ENCODE data around the gene SRP9. TPM values are rescaled to one million over a fixed set of nuclear protein-coding genes. Genes with fewer than 3 reads are reported as not detected.
A peak's percentile ranks its signal among the peaks of the same experiment; 100 is the strongest.
"Not testable (repeated sequence)": the region's sequence is repeated elsewhere in the genome, so short reads cannot be mapped to it uniquely, and the experiment has no call there.

SRP9 gene
- polyA plus RNA-seq, 4 donors: 430 to 570 (median 534) TPM

DNA sequence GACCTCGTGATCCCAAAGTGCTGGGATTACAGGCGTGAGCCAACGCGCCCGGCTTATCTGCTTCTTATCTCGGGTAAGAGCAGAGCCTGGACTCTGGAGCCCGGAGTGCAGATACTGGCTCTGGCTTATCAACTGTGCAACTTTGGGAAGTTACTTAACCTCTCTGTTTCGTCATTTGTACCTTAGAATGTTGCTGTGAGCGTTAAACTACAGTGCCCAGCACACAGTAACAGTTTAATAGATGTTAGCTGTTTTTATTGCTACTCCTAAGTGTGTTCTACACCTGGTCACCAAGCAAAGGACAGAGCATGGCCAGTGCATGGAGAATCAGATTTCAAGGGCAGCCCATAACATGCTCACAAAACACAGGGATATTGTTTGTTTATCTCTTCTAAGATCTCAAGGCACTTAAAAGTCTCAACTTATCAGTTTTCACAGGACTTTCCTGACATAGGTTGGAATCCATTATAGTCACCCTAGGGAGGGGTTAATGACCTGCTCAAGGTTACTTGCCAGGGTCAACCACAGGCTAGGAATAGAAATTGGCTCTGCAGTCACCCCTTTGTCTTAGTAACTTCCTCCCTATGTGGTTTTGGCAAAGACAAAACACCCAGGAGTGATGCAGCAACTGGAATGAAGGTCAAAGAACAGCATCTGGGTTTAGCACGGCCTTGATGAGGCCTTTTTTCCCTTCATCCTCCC, 22.5 kb upstream of the SRP9 start:
- DNase-seq (ENCODE audit: low read depth in 4 of 4, low spot score in 3 of 4): no peak

DNA sequence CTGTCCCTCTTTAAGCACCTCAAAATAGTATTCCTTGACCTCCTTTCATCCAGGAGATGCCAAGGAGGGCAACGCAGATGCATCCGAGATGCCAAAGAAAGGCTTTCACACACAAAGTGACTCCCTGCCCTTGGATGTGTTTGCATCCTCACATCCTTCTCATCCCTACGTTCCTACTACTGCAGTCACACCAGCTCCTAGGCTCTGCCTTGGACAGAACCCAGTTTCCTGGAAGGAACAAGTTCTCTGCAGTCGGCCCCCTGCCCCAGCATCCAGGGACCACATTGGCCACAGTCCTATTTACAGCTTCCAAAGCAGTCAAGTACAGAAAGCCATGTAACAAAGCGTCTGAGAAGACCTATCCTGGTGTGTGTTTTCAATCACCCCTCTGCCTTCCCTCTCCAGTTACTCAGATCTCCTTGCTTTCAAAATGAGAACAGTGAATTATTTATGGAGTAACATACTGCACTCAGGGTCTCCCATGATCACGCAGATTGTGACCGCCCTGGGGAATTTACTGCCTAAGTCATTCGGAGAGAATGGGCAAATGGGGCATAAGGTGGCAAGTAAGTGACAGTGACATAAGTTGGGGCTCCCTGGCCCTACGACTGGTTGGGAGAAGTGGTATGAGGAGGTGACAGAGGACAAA, 21.8 kb upstream of the SRP9 start:
- no peak for DNase-seq (ENCODE audit: low read depth in 4 of 4, low spot score in 3 of 4)

DNA sequence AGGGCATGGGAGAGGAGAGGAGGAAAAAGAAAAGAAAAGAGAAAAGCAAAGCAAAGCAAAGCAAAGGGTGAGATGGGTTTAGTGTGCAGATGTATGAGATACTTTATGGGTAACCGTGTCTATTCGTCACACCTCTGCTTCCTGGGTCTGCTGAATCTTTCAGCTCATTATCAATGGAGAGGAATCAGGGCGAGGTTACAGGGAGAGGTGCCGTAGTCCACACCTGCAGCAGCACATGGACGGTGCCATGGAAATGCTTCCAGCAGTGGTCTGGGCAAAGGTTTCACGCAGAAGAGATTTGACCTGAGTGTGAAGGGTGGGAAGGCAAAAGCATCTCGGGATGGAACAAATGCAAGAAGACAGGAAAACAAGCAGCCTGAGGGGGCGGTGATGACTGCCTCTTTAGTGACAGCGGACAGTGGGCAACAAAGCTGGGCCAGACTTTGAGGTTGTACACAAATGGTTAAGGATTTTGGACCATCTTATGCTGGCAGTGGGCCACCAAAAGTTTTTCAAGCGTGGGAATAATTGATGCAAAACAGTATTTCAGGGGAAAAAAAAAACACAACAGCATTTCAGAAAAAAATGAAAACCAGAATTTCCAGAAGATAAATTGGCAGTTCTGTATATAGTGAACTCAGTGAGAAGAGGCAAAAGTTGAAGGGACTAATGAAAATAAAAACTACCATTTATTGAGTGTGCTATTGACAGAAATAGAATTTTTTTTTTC, 19.5 kb upstream of the SRP9 start:
- DNase-seq (ENCODE audit: low read depth in 4 of 4, low spot score in 3 of 4): no peak

DNA sequence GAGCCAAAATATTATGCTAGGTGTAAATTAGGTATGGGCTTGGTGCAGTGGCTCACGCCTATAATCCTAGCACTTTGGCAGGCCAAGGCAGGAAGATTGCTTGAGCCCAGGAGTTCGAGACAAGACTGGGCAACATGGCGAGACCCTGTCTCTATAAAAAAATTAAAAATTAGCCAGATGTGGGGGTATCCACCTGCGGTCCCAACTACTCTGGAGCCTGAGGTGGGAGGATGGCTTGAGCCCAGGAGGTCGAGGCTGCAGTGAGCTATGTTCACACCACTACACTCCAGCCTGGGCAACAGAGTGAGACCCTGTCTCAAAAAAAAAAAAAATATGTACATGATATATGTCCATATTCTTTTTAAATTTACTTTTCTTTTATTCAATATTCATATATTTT, 17.7 kb upstream of the SRP9 start:
- not testable (repeated sequence) for DNase-seq (ENCODE audit: low read depth in 4 of 4, low spot score in 3 of 4)

DNA sequence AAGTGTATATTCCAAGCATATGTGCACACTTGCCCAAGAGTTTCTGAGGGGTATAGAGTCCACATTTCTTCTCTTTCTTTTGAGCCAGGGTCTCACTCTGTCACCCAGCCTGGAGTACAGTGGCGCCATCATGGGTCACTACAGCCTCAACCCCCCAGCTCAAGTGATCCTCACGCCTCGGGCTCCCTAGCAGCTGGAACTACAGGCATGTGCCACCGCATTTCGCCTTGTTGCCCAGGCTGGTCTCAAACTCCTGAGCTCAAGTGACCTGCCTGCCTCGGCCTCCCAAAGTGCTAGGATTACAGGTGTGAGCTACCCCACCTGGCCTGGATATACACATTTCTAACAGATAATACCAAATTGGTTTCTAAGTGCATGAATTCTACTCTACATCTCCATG, 17.1 kb upstream of the SRP9 start:
- no peak for DNase-seq (ENCODE audit: low read depth in 4 of 4, low spot score in 3 of 4)

DNA sequence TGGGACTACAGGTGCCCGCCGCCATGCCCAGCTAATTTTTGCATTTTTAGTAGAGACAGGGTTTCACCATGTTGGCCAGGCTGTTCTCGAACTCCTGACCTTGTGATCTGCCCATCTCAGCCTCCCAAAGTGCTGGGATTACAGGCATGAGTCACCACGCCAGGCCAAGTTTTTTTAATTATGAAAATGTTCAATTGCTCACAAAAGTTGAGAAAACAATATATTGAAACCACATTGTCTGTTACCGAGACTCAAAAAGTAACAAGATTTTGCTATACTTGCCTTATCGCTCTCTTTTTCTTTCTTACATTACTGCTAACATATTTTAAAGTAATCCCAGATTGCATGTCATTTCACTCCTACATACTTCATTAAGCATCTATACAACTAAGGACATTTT, 16.2 kb upstream of the SRP9 start:
- not testable (repeated sequence) for DNase-seq (ENCODE audit: low read depth in 4 of 4, low spot score in 3 of 4)

DNA sequence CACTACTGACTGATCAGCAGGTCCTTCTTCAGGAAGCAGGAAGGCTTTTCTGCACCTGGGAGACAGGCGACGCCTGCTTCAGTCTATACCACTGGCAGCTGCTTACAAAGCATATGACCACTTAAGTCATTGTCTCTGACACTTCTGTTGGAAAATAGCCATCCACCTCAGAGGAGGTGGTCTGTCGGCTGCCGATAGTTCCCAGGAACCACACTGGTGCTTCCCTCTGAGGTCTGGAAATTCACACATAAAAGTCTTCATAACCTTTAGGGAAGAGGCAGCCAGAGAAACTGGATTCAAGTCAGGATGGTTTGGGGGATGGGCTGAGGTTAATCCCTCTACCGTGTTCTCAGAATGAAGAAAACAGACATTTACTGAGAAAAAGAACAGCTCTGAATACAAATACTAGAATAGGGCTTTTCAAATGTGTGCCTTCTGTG, 15.6 kb upstream of the SRP9 start:
- DNase-seq (ENCODE audit: low read depth in 4 of 4, low spot score in 3 of 4): no peak

DNA sequence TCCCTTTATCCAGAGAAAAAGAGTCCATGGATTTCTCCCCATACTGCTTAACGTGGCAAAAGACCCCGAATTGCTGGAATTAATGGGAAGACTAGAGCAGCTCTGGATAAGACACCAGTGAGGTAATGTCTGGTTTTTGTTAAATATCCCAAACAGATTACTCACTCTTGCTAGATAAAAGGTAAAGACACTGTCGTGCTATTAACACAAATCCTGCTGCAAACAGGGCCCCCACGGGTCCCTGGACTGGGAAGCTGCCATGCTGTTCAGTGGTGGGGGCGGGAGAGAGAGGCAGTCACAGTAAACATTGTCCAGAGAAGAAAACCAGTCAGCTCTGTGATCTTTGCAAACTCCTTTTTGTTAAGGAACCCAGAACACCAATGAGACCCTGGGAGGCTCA, 15.2 kb upstream of the SRP9 start:
- no peak for DNase-seq (ENCODE audit: low read depth in 4 of 4, low spot score in 3 of 4)

DNA sequence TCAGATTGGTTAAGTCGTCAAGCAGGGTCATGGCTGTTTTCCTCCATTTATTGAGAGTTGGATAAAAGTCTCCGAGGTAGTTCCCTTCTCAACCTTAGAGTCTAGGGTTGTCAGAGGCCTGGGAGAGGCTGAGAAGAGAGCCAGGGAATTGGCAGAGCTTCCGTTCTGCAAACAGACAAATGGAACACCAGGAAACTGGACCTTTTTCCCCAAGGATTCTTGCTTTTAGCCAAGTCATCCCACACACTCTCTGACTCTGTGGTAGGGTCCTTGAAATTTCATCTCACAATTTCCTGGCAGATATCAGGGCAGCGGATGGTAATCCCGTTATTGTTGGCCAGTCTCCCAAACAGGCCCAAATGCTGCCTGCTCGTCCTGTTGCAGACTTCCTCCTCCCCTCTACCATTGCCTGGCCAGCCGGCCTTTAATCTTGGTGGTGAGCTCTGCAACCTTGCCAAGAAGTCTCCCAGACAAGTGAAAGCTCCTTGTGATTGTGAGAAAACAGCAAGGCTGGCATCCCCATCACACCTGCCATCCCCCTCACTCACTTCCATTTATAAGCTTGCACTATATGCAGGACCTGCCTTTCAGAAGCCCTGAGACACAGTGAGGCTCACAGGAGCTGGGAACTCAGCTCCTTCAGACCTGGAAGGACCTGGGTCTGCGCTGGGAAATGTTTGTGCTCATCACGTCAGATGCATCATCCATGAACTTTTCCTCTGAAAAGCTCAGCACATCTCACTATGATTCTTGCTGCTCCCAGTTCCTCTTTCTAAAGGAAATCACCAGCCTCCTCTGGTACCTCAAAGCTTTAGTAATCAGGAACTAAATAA, 13.7 kb upstream of the SRP9 start:
- no peak for DNase-seq (ENCODE audit: low read depth in 4 of 4, low spot score in 3 of 4)

DNA sequence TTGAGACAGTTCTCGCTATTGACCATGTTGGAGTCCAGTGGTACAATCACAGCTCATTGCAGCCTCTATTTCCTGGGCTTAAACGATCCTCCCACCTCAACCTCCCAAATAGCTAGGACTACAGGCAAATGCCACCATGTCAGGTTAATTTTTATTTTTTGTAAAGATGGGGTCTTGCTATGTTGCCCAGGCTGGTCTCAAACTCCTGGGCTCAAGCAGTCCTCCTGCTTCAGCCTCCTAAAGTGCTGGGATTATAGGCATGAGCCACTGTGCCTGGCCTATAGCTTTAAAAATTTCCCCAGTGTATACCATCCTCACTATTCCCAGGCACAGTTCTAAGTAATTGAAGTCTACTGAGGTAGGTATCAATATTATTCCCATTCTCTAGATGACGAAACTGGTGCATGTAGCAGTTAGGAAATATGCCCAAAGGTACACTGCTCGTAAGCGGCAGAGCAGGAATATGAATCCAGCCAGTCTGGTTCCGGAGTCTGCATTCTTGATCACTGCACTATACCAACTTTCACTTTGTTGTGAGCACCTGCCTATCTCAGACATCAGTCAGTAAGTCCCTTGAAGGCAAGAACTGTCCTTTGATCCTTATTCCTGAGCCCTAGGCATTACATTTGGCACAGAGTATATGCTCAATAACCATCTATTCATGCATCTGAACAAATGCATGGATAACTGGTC, 11.5 kb upstream of the SRP9 start:
- no peak for DNase-seq (ENCODE audit: low read depth in 4 of 4, low spot score in 3 of 4)

DNA sequence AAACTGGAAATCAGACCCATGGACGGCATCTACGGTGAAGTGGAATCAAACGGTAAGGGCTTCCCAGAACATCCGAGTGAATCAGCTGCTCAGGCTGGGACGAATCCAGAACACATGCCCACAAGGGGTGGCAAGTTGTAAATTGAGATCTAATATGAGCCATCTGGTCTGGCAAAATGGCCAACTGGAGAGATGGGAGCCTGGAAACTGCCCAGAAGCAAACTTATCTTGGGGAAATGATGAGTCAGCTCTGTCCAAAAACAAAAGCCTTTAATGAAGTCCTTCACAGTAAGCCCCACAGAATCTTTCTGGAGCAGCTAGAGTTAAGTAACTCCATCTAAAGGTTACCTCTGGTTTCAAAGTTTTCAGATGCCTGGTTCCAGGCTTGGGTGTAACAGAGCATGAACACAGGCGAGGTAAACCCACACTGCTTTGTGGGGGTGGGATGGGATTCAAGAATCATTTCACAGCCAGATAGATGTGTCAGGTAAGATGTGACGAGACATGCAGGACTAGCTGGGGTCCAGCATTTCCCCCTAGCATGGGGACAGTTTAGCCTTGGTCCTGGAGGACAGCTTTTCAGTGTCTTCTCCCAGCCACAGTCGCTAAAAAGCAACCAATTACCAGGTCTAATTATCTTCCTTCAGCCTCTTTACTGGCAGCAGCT, 10.5 kb upstream of the SRP9 start:
- no peak for DNase-seq (ENCODE audit: low read depth in 4 of 4, low spot score in 3 of 4)

DNA sequence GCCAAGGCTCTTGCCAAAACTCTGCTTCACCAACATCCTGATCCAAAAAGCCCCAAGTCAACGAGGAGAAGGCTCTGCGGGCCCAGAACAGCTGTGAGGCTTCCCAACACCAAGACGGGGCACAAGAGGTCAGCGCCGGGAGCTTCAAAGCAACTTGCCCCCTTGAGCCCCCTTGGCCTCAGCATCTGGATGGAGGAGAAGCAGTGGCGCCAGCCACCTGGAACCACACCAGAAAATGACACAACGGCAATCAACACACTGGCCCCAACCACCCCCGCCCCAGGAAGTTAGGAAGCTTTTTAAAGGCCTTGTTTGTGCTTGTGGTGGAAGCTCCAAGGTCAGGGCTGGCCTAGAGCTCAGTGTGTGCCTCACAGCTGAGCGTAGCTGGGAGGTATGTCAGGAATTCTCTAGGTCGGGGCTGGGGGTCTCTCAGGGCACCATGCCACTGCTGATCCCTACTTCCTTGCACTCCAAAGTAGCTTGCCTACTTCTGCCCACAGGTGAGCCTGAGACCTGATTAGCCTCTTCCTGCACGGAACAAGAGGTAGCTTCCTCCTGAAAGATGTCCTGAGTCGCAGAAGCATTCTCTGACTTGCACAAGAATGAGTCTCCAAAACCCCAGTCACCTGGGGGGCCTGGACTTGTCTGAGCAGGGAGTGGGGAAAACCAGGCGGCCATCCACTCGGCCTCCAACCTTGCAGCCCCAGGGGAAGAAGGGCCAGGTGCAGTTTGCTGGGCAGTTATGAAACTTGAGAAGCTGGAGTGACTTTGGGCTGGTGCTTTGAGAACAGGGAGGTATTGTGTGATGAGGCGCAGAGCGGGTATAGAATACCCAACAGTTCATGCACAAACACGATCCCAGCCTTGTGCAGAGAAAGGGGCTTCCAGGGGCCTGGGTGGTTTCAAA, 9.7 kb upstream of the SRP9 start:
- no peak for DNase-seq (ENCODE audit: low read depth in 4 of 4, low spot score in 3 of 4)

DNA sequence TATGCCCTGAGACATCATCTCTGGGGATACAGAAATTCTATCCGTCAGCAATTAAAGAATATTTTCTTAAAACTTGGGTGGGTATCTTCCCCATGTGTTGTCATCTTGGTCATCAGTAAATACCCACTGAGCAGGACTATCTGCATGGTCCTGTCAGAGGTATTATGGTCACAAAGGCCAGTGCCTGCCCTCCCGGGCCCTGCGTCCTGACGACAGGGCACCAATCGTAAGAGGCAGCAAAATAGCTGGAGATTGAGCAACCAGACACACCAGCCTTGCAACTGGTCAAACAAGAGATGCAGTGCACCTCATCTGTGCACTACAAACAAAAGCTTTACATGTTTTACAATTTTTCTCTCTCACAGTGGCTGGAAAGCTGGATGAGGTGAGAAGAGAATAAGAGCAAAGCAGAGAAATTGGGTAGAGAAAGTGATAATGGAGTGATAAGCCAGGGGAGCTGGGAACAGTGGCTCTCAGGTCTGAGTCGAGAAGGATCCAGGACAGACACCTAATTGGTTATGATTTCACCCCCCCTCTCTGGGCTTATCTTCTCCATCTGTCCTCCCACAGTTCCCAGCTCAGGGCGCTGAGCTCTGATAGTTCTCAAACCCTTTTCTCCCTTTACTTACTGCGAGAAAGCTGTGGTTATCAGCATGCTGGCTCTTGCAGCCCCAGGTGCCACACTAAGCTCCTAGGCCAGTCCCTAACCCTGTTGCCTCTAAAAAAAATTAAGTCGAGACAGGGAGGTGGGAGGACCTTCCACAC, 8.8 kb upstream of the SRP9 start:
- DNase-seq (ENCODE audit: low read depth in 4 of 4, low spot score in 3 of 4): no peak

DNA sequence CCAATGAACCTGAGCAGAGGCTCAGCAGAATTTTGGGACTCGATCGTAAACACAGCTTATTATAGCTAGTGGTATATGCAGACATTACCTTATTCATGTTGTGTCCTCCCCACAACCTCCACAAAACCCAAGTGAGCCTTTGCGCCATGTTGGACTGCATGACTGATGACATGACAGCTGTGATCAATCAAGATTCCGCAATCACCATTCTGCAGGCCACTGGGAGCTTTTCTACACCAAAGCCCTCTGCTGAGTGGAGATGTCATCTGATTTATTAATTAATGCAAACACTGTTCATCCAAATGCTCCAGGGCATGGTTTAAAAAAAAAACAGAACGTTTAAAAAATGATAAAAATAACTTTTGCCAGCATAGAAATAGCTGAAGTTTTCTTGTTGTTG, 7.9 kb upstream of the SRP9 start:
- DNase-seq (ENCODE audit: low read depth in 4 of 4, low spot score in 3 of 4): no peak

DNA sequence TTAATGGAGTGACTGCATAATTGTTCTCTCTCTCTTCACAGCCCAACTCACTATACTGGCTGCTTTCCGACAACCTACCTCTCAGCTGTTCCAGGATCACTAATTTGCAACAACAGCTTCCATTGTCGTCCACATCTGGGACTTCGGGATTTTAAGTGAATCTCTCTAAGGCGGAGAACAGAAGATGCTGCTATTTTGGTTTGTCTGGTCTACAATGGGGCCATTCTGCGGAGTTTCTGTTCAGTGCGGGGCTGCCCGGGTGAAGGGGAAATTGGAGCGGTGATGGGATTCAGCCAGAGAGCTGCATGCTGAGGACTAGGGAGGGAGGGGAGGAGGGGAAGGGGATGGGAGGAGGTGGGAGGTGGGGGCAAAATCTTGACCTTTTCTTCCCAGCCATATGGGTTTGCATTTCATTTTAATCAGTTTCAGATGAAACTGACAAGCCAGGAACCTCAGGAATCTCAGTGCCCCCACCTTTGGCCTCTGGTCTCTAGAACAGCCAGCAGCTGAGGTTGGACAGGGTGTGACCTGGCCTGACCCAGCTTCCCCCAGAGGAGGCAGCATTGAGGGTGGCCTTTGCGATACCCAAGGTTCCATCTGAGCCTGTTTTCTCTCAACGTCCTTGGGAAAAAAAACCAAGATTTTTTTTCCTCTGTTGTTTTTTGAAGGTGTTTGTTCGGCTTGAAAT, 6.9 kb upstream of the SRP9 start:
- no peak for DNase-seq (ENCODE audit: low read depth in 4 of 4, low spot score in 3 of 4)

DNA sequence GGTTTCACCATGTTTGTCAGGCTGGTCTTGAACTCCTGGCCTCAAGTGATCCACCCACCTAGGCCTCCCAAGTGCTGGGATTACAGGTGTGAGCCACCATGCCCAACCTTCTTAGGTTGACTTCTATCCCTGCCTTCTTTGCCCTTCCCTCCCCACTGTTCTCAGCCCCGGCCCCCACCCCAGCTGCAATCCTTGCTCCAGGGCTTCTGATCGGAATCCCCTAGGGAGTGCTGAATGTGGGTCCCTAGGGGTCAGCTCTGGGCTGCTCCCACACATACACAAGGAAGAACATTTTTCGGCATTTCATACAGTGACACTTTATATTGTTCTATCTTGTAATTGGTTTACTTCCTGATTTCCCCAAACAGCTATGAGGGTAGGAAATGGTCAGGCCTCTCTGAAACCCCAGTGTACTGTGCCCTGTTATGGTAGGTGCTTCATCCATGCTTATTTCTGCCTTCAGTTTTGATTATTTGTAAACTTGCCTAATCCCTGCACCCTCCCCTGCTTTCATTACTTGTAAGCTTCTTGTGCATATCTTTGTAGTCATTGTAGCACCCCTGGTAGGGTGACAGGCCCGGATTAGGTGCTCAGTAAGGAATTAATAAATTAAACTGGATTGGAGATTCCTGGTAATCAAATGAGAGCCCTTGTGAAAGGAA, 5.8 kb upstream of the SRP9 start:
- DNase-seq (ENCODE audit: low read depth in 4 of 4, low spot score in 3 of 4): no peak

DNA sequence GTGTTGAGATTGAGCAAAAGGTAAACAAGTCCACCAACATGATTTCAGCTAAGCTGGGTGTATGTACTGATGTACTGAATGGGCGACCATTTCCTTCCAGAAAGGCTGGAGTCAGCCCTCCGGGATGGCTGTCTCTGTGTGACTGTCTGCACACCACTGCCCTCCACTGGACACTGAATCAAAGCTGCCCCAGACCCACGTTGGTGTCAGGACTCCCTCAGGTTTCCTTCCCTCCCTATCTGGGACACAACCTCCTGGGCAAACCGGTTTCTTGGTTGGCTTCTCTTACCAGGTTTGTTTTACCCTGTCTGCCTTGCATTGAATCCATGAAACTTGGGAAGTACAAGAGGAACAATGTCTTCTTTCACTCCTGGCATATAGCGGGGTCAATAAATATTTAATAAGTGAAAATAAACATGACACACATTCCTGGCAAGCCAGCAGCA, 5.3 kb upstream of the SRP9 start:
- DNase-seq (ENCODE audit: low read depth in 4 of 4, low spot score in 3 of 4): peak; percentile 72 to 86 (median 84)
